ENCODE data around the gene CORO2B.
"Not testable (repeated sequence)": the region's sequence is repeated elsewhere in the genome, so short reads cannot be mapped to it uniquely, and the experiment has no call there.

Gene CORO2B

DNA sequence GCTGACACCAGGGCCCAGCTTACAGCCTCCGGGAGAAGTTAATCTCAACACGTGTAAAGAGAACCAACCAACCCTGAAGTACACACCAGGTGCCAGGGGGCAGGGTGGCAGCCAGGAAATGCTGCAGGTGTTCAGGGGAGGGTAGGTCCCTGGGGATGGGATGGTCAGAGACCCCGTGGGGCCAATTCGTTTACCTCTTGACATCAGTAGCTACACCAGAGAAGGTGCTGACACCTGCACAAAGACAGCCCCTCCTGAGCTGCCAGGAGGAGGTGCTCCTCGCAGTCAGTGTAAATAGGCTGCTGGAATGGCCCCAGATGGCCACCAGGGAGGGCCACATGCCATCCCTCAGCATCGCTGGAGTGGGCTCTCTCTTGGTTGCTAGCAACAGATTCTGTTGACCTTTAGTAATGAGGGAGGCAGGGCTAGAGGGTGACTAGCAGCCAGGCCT, 52.8 kb downstream of the CORO2B start:
- no peak for DNase-seq

GRCh38 chr15:68632101-68632500, 53.3 kb downstream of the CORO2B start:
- no peak for DNase-seq

DNA sequence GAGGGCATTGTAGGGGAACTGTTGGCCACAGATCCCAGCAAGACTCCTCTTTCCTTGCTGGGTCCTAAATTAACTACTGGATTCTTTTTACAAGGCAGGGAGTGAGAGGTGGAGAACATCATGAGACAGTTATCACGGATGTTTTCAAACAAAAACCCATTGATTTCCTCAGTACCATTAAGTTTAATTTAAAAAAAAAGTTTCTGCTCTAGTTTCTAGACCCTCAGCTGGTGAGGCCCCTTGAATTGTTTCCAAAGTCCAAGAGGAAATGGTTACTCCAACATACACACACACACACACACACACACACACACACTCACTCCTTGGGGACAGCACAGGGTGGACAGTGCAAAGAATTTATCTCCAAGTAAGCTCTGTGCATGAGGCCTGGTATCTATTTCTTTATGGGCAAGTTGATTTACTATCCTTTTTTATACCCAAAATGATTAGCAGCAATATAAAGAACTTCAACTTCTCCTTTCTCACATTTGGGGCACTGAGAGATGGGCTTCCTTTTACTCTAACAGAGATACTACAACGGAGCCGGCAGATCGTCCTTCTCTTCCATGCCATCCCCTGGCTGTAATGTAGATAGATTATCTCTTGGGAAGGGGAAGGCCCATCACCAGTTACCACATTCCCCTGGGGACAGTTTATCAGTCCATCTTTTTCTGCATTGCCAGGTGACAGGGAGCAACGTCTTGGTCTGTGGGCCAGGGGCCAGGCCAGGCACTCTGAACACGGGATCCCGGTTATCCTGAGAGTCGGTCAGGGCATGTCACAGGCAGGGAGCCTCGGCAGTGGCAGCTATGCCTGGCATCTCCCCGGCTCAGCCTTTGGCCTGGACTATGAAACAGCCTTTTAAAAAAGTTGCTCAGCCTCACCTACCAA, 54.7 kb downstream of the CORO2B start:
- no peak for DNase-seq

DNA sequence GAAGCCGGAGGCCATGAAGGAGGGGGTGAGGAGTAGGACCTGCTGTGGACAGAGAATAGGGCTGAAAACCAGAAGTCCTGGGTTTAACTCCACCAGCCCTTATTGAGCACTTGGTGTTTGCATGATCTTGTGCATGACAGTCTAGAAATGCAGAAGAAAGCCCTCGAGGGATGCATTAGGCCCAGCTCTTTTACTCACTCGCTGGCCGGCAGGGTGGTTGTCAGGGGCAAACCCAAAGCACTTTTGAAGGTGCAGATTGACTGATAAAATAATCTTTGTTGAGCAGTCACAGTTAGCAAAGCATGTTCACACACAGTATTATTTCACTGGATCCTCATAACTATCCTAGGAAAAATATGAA, 55.3 kb downstream of the CORO2B start:
- DNase-seq: no peak

- DNase-seq: no peak
Measured at GRCh38 chr15:68634531-68634930, 55.7 kb downstream of the CORO2B start.

DNA sequence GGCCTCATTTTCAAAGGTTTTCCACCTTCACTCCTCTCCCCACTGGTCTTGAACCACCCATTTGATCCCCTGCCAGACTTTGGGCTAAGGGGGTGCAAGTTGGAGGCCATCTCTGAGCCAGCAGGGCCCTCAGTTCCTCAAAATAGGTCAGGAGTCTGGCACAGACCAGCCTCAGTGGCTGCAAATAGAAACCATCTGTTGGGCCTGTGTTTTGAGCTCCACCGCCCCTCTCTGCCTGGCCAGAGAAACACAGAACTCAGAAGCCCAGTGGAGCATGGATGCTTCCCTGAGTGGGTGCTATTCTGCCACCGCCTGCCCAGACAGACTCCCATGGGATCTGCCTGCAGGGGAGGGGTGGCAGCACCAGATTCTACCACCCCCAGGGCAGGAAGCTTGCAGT, 56.3 kb downstream of the CORO2B start:
- DNase-seq: no peak

GRCh38 chr15:68636256-68636655, 57.5 kb downstream of the CORO2B start:
- DNase-seq: no peak

- no peak for DNase-seq
Measured at GRCh38 chr15:68637767-68638404, 59.1 kb downstream of the CORO2B start.

GRCh38 chr15:68638953-68639515, 60.2 kb downstream of the CORO2B start:
- no peak for DNase-seq

DNA sequence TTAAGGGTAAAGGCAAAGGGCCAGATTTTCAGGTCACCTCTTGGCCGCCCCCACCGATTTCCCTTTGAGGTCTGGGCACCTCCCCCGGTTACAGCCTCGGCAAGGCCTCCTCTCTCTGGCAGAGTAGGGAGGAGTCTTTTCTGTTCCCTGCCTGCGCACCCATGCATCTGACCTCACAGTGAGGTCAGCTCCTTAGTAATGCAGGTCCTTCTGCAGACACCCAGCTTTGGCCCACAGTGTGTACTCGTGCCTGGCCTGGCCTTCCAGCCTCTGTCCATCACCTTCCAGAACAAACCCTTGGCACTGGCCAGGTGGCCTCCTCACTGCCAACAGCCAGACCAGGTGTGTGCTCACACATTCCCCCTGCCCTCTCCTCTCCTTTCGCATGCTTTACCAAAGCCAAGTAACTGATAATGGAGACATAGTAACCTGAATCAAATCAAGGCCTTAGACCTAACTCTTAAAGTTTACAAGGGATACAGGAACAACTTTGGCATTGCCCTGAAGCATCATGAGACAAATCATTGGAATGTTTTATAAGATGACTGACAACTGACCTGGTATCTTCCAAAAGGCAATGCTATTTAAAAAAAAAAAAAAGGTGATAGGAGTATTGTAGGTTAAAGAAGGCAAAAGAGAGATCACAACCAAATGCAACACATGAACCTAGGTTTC, 61.3 kb downstream of the CORO2B start:
- no peak for DNase-seq

DNA sequence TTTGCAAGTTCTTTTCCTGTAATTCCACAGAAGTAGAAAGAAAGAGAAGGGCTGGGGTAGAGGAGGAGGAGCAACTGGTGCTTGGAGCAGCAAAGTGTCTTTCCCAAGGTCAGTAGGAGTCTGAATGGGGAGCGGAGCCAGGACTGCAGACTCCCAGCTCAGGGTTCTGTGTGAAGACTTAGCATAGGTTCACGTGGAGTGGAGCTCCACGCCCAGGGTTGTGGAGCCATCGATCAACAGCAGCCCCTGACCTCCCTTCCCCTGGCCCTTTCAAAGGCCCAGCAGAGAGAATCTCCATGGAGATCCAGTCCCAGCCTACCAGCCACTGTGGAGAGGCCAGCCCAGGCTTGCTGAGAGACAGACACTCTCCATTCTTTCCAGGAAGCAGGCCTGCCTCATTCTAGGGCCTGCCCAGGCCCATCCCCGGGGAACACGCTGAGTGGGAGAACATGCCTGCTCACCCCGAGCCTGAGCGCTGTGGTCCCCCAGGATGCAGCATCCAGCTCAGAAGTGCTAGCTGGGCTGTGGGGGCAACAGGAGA, 62.1 kb downstream of the CORO2B start:
- DNase-seq: no peak

DNA sequence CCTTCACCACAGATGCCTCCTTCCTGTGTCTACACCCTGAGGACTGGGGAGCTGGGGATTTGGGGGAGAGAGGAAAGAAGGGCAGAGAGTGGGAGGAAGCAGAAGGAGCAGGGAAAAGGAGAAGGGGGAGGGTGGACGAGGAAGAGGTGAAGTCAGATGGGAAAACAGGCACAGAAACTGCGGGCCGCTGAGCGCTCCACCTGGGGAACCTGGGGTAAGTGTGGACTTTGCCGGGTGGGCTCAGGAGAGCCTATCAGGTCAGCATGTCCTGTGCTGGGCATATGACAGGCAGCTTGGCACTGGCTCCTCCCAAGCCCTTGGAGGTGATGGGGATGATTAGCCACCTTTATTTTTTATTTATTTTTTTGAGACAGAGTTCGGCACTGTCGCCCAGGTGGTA, 62.6 kb downstream of the CORO2B start:
- DNase-seq: no peak

GRCh38 chr15:68642491-68642845, 63.7 kb downstream of the CORO2B start:
- DNase-seq: no peak

GRCh38 chr15:68643216-68643830, 64.5 kb downstream of the CORO2B start:
- DNase-seq: no peak

DNA sequence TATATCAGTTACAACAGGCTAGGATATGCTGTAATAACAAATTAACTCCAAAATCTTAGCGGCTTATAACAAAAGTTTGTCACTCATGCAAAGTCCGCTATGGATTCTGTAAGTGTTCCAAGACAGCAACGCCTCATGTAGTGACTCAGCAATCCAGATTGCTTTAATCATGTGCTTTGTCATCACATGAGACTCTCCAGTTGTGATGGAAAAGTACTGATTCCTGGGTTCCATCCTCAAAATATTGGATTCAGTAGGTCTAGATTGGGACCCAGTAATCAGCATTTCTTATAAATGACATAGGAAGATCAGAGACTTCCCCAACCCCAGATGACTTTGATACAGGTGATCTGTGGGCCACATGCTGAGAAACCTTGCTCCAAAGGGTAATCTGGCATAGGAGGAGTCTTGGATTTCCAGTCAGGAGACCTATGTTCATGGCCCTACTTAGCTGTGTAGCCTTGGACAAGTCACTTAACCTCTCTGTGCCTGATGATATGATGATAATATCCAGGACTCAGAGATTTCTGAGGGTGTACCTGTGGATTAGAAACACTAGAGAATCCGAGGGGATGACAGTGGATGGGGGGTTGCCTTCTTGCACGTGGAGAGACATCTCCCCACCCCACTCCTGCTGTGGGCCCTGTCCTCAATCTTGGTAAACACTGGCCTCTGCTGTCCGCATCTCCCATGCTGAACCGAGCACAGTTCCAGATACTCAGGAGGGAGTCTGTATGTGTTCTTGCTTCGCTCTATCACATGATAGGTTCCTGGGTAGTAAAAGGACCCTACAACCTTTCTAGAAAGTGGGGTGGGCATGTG, 65.5 kb downstream of the CORO2B start:
- DNase-seq: no peak

- no peak for DNase-seq
Measured at GRCh38 chr15:68644996-68645395, 66.2 kb downstream of the CORO2B start.

DNA sequence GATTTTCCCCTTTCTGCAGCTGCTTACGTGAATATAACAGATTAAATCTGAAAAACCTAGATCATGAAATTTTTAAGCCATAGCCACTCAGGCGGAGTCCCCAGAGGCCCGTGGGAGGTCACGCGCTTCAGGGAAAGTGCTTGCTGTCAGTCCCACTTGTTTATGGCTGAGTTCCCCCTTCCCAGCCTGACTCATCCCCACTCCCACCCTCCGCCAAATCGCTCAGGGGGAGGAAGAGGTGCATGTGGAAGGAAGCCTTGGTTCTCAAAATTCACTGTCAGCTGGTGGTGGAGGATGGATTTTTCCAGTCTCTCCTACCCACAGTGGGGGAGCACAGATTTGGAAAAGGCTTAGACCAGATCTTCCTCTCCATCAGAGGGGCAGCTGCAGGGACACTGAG, 67.4 kb downstream of the CORO2B start:
- DNase-seq: no peak

DNA sequence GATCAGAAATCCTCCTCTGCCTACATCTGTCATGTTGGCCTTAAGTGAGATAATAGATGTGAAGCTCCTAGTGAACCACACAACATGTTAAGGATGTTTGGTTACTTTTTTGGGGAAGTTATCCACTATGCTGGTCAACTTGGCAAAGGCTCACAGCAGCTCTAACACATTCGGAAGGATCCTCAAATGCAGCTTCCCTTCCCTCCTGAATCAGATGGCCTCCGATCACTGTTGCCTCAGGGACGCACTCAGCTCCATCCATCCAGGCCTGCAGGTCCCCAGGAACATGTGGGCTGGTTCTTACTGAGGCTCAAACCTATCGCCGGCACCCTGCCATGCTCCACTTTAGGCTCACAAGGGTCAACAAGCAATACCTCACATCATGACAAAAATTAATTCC, 67.9 kb downstream of the CORO2B start:
- no peak for DNase-seq

DNA sequence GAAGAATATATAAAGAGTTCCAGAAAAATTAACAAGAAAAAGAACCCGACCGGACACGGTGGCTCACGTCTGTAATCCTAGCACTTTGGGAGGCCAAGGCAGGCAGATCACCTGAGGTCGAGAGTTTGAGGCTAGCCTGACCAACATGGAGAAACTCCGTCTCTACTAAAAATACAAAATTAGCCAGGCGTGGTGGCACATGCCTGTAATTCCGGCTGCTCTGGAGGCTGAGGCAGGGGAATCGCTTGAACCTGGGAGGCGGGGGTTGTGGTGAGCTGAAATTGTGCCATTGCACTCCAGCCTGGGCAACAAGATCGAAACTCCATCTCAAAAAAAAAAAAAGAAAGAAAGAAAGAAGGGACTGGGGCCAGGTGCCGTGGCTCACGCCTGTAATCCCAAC, 68.6 kb downstream of the CORO2B start:
- DNase-seq: not testable (repeated sequence)

- peak in 1 of 2 donors; percentile 36 for DNase-seq
Measured at GRCh38 chr15:68650901-68651709, 72.3 kb downstream of the CORO2B start.

DNA sequence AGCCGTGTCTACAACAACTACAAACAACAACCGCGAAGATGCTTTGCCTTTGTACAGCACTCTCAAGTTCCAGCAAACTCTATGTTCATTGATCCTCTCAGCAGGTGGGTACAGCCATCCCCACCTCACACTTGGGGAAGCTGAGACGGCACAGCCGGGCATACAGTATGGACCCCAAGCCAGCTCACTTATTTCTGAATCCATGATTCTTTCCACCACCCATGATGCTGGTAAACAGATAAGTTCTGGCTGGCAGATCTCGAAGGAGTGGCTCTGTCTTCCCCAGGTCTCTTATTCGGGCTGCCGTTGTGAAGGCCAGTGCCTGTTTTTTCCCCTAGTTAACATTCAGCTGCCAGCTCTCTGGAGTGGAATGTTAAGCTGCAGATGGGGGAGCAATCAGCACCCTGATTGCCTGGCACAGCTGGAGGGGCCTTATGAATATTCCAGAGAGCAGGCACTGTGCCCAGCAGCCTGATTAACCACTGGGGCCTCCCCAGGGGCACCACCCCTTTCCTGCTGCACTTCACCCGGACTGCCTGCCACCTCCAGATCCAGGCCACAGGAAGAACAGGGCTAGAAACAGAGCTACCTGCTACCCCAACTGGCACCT, 73.2 kb downstream of the CORO2B start:
- DNase-seq: no peak

Measured in activated CD4-positive, alpha-beta T cell treated with anti-CD3 and anti-CD28 coated beads for 4 hours (primary cell).